IMR-90 (cell line): ENCODE results near the gene LYPD5. TPM values are rescaled to one million over a fixed set of nuclear protein-coding genes. Genes with fewer than 3 reads are reported as not detected.

Experiments used
- ATAC-seq: fragments of 200-7000 bp; cut with Tn5 transposase; 2 replicates; pipeline ENCODE4 v1.9.1; 2020; ENCODE audit warnings: low read depth, mild to moderate bottlenecking, moderate library complexity
- BruUV-seq: library from RNA; stranded (reverse); fragments of 400-500 nt; replicated peaks from 2 replicates; lab custom pipeline; 2021; lab: Mats Ljungman, UMichigan
- CTCF ChIA-PET: fragments of 300-600 bp; formaldehyde crosslinking; extraction: SDS; loops from one replicate; lab custom pipeline; 2021; ENCODE audit warnings: antibody characterized with exemption; lab: Yijun Ruan, JAX
- POLR2A ChIA-PET: fragments of 300-600 bp; sonication (Branson Sonifier 250); formaldehyde crosslinking; loops from one replicate; lab custom pipeline; 2022; ENCODE audit warnings: antibody characterized with exemption; ENCODE audit not compliant: unreplicated experiment; lab: Charles Lee
- DNase-seq: peaks from one replicate; pipeline ENCODE4 v3.0.0; 2013
- H2AFZ ChIP-seq: replicated peaks from 2 replicates; pipeline ENCODE3; 2013; ENCODE audit warnings: low read length, mild to moderate bottlenecking; ENCODE audit not compliant: poor library complexity
- H2AK5ac ChIP-seq: 2 replicates; pipeline ENCODE4 v1.6.1; 2013; ENCODE audit warnings: low read depth, low read length, inconsistent platforms
- H2AK9ac ChIP-seq: replicated peaks from 2 replicates; pipeline ENCODE3; 2013; ENCODE audit warnings: mild to moderate bottlenecking, low read depth, low read length, moderate library complexity; ENCODE audit not compliant: poor library complexity
- H2BK120ac ChIP-seq: 2 replicates; pipeline ENCODE4 v1.6.1; 2013; ENCODE audit warnings: low read depth, low read length, inconsistent platforms
- H2BK15ac ChIP-seq: 3 replicates; pipeline ENCODE4 v1.6.1; 2013; ENCODE audit warnings: low read depth, low read length, inconsistent platforms
- H2BK20ac ChIP-seq: 2 replicates; pipeline ENCODE4 v1.6.1; 2013; ENCODE audit warnings: low read depth, mild to moderate bottlenecking, inconsistent platforms, low read length, moderate library complexity
- H2BK5ac ChIP-seq: 2 replicates; pipeline ENCODE4 v1.6.1; 2013; ENCODE audit warnings: mild to moderate bottlenecking, low read depth, low read length, inconsistent platforms; ENCODE audit not compliant: poor library complexity, severe bottlenecking
- H3K14ac ChIP-seq: replicated peaks from 2 replicates; pipeline ENCODE4 v1.6.1; 2013; ENCODE audit warnings: low read depth, low read length, inconsistent platforms
- H3K18ac ChIP-seq: 2 replicates; pipeline ENCODE4 v1.6.1; 2013; ENCODE audit warnings: low read depth, low read length, control low read depth
- H3K23ac ChIP-seq: 2 replicates; pipeline ENCODE4 v1.6.1; 2013; ENCODE audit warnings: low read depth, low read length, inconsistent platforms
- H3K27ac ChIP-seq: 2 replicates; pipeline ENCODE4 v1.5.1; 2013; ENCODE audit warnings: mild to moderate bottlenecking, control low read depth, low read length; ENCODE audit not compliant: insufficient read depth
- H3K27me3 ChIP-seq: 2 replicates; pipeline ENCODE4 v1.6.1; 2013; ENCODE audit warnings: low read length; ENCODE audit not compliant: control insufficient read depth, insufficient read depth
- H3K36me3 ChIP-seq: 2 replicates; pipeline ENCODE4 v1.6.1; 2013; ENCODE audit warnings: low read length, mixed read lengths; ENCODE audit not compliant: control insufficient read depth, insufficient read depth
- H3K4ac ChIP-seq: 2 replicates; pipeline ENCODE4 v1.6.1; 2013; ENCODE audit warnings: low read depth, low read length, inconsistent platforms
- H3K4me1 ChIP-seq: 2 replicates; pipeline ENCODE4 v1.6.1; 2013; ENCODE audit warnings: low read length, mixed read lengths; ENCODE audit not compliant: control insufficient read depth, insufficient read depth
- H3K4me2 ChIP-seq: 2 replicates; pipeline ENCODE4 v1.6.1; 2013; ENCODE audit warnings: low read depth, mild to moderate bottlenecking, control low read depth, low read length, moderate library complexity
- H3K4me3 ChIP-seq: 2 replicates; pipeline ENCODE4 v1.5.1; 2013; ENCODE audit warnings: low read depth, mild to moderate bottlenecking, control low read depth, low read length, moderate library complexity; ENCODE audit not compliant: insufficient read depth
- H3K56ac ChIP-seq: 2 replicates; pipeline ENCODE4 v1.6.1; 2013; ENCODE audit warnings: low read length, inconsistent platforms; ENCODE audit not compliant: insufficient read depth; ENCODE audit errors: extremely low read depth
- H3K79me1 ChIP-seq, 2 experiments: 2 replicates each; pipeline ENCODE4 v1.6.1; 2013; ENCODE audit warnings: low read length in 2 of 2, inconsistent platforms in 1 of 2, low read depth in 1 of 2
- H3K9ac ChIP-seq: 2 replicates; pipeline ENCODE4 v1.6.1; 2013; ENCODE audit warnings: low read depth, low read length, control low read depth
- H3K9me1 ChIP-seq: 2 replicates; pipeline ENCODE4 v1.6.1; 2013; ENCODE audit warnings: low read length, inconsistent platforms; ENCODE audit not compliant: insufficient read depth
- H3K9me3 ChIP-seq: 2 replicates; pipeline ENCODE4 v1.6.1; 2013; ENCODE audit warnings: low read length; ENCODE audit not compliant: control insufficient read depth, insufficient read depth
- H4K20me1 ChIP-seq: 2 replicates; pipeline ENCODE4 v1.6.1; 2013; ENCODE audit warnings: low read length, inconsistent platforms; ENCODE audit not compliant: insufficient read depth
- H4K5ac ChIP-seq: 2 replicates; pipeline ENCODE4 v1.6.1; 2013; ENCODE audit warnings: mild to moderate bottlenecking, low read depth, low read length, control low read depth
- H4K8ac ChIP-seq, 2 experiments: 2 replicates each; pipeline ENCODE4 v1.6.1; 2013; ENCODE audit warnings: low read depth in 2 of 2, low read length in 2 of 2, control low read depth in 1 of 2, inconsistent platforms in 1 of 2
- H4K91ac ChIP-seq: 2 replicates; pipeline ENCODE4 v1.6.1; 2013; ENCODE audit warnings: low read depth, low read length, inconsistent platforms; ENCODE audit not compliant: insufficient read depth
- BHLHE40 ChIP-seq: fragments of 150-350 bp; IDR thresholded peaks from 2 replicates; pipeline ENCODE4 v1.6.1; 2016; ENCODE audit warnings: mild to moderate bottlenecking, low read depth, low read length
- CEBPB ChIP-seq: IDR thresholded peaks from 2 replicates; pipeline ENCODE4 v1.6.1; 2012; ENCODE audit warnings: low read depth, low read length, improper control_type of control experiment
- CHD1 ChIP-seq: IDR thresholded peaks from 2 replicates; pipeline ENCODE4 v1.6.1; 2012; ENCODE audit warnings: low read depth, low read length, improper control_type of control experiment
- CTCF ChIP-seq: conservative IDR thresholded peaks from 2 replicates; pipeline ENCODE4 v1.5.1; 2012; ENCODE audit warnings: mild to moderate bottlenecking, low read depth, low read length, improper control_type of control experiment
- ELK1 ChIP-seq: fragments of 150-350 bp; IDR thresholded peaks from 2 replicates; pipeline ENCODE4 v1.6.1; 2016; ENCODE audit warnings: low read depth, mild to moderate bottlenecking, low read length, moderate library complexity, borderline replicate concordance
- FOS ChIP-seq: fragments of 150-350 bp; IDR thresholded peaks from 2 replicates; pipeline ENCODE4 v1.6.1; 2016; ENCODE audit warnings: low read depth, low read length
- MAFK ChIP-seq: IDR thresholded peaks from 2 replicates; pipeline ENCODE4 v1.6.1; 2012; ENCODE audit warnings: low read depth, low read length, improper control_type of control experiment
- MAZ ChIP-seq: IDR thresholded peaks from 2 replicates; pipeline ENCODE4 v1.6.1; 2012; ENCODE audit warnings: low read depth, mild to moderate bottlenecking, low read length, improper control_type of control experiment, moderate library complexity, borderline replicate concordance
- MXI1 ChIP-seq: IDR thresholded peaks from 2 replicates; pipeline ENCODE4 v1.6.1; 2012; ENCODE audit warnings: low read depth, mild to moderate bottlenecking, low read length, moderate library complexity, borderline replicate concordance
- NFE2L2 ChIP-seq: fragments of 150-350 bp; IDR thresholded peaks from 2 replicates; pipeline ENCODE4 v1.6.1; 2016; ENCODE audit warnings: low read depth, mild to moderate bottlenecking, low read length
- POLR2A ChIP-seq: IDR thresholded peaks from 2 replicates; pipeline ENCODE4 v1.6.1; 2012; ENCODE audit warnings: mild to moderate bottlenecking, low read depth, low read length
- RAD21 ChIP-seq: IDR thresholded peaks from 2 replicates; pipeline ENCODE4 v1.6.1; 2012; ENCODE audit warnings: low read length, improper control_type of control experiment
- RCOR1 ChIP-seq: IDR thresholded peaks from 2 replicates; pipeline ENCODE4 v1.6.1; 2012; ENCODE audit warnings: mild to moderate bottlenecking, low read length, improper control_type of control experiment; ENCODE audit not compliant: insufficient replicate concordance
- RFX5 ChIP-seq: IDR thresholded peaks from 2 replicates; pipeline ENCODE4 v1.8.0; 2012; ENCODE audit warnings: low read depth, mild to moderate bottlenecking, low read length, moderate library complexity
- SMC3 ChIP-seq: fragments of 150-350 bp; IDR thresholded peaks from 2 replicates; pipeline ENCODE4 v1.6.1; 2016; ENCODE audit warnings: low read depth, mild to moderate bottlenecking, antibody characterized with exemption, low read length, moderate library complexity
- USF2 ChIP-seq: fragments of 150-350 bp; IDR thresholded peaks from 2 replicates; pipeline ENCODE4 v1.6.1; 2017; ENCODE audit warnings: mild to moderate bottlenecking, antibody characterized with exemption, low read length, low read depth
- WGBS, 2 experiments: methylation state at CpG; one replicate each; pipeline versions ENCODE4 v1.1.5 to v1.1.7; 2013; ENCODE audit warnings: missing lambda C conversion rate in 2 of 2; ENCODE audit not compliant: insufficient read length in 1 of 2; ENCODE audit errors: extremely low coverage in 2 of 2; 5-methylcytosine and 5-hydroxymethylcytosine counted together
- dilution Hi-C: fragments of 300-500 bp; cut with HindIII; formaldehyde crosslinking; loops from one replicate; pipeline ENCODE4 v1.14.3; 2018; ENCODE audit warnings: low sequenced_read_pairs; ENCODE audit not compliant: unreplicated experiment
- in situ Hi-C: fragments of 300-500 bp; cut with MboI; formaldehyde crosslinking; loops from 3 replicates; pipeline ENCODE4 v1.14.3; 2019; ENCODE audit warnings: low sequenced_read_pairs, inconsistent platforms, mixed read lengths
- intact Hi-C: fragments of 100-400 bp; cut with micrococcal nuclease; formaldehyde crosslinking; loops from 2 replicates; pipeline ENCODE4 v1.10.0; 2022
- polyA plus RNA-seq, 3 experiments: library from polyadenylated mRNA; depleted of rRNA; stranded (reverse); fragments of >200 nt; gene quantifications; 2 replicates each; pipeline ENCODE4 v1.2.3, GENCODE V29; 2012; ENCODE audit warnings: low replicate concordance in 1 of 3
- total RNA-seq: library from RNA; depleted of rRNA; stranded (reverse); fragments of >200 nt; gene quantifications from 2 replicates; pipeline ENCODE4 v1.2.3, GENCODE V29; 2012

Gene LYPD5
- total and polyA plus RNA-seq, 2 of the 4 experiments (the other 2 are of a cell fraction): 0.31 to 0.36 TPM

- H3K9ac ChIP-seq: no peak overlapping the region
- H4K5ac ChIP-seq: no peak overlapping the region
- ChIA-PET POLR2A (no interaction called here), CTCF (no interaction called here)
- H2AK9ac ChIP-seq: no peak overlapping the region
- in situ Hi-C loops (no loop called here), dilution Hi-C loops (no loop called here), intact Hi-C loops (no loop called here)
- H3K27me3 ChIP-seq: peaks cover 41% of the 10 kb centered on the region
- no peaks in the 10 kb centered on the region for H4K20me1 ChIP-seq
- H3K27ac ChIP-seq: no peak overlapping the region
- H4K91ac ChIP-seq: no peak overlapping the region
- no peaks in the 10 kb centered on the region for H3K9me1 ChIP-seq
- no peaks in the 10 kb centered on the region for H3K79me1 ChIP-seq
- 79% methylated on average over 4 of the region's 7 CpGs; no CpG with 5 or more reads in 1 of the 2 experiments for WGBS, 2 experiments
- no peaks in the 10 kb centered on the region for H3K36me3 ChIP-seq
- no peak overlapping the region for H4K8ac ChIP-seq
- no peak overlapping the region for H2BK20ac ChIP-seq
- no peak overlapping the region for H3K4me3 ChIP-seq
- no peak overlapping the region for H3K56ac ChIP-seq
- no peak for ATAC-seq
- no peak overlapping the region for H3K14ac ChIP-seq
- peak overlapping the region; percentile 43 for H2AFZ ChIP-seq
- H3K4ac ChIP-seq: no peak overlapping the region
- H3K4me2 ChIP-seq: no peak overlapping the region
- H2BK5ac ChIP-seq: no peak overlapping the region
- DNase-seq: no peak
- no peak overlapping the region for H3K23ac ChIP-seq
- no TSS peak for BruUV-seq
- peaks cover 3% of the 10 kb centered on the region; the same call in 1 of the 2 replicates for H3K4me1 ChIP-seq
- H2AK5ac ChIP-seq: no peak overlapping the region
- H3K18ac ChIP-seq: no peak overlapping the region
- no peak overlapping the region for H2BK15ac ChIP-seq
- H2BK120ac ChIP-seq: no peak overlapping the region
- TF ChIP-seq CHD1 (no peak), CEBPB (no peak), MXI1 (no peak), MAFK (no peak), RFX5 (no peak), ELK1 (no peak), NFE2L2 (no peak), CTCF (no peak), USF2 (no peak), FOS (no peak), RCOR1 (no peak), SMC3 (no peak), MAZ (no peak), RAD21 (no peak), BHLHE40 (no peak), POLR2A (no peak)
- H3K9me3 ChIP-seq: peaks cover 9% of the 10 kb centered on the region
Observed at GRCh38 chr19:43797556-43797955, 4.7 kb downstream of the LYPD5 start.
